ENCODE data around the gene GAREM2.

GRCh38 chr2:26168785-26169184, 4.1 kb upstream of the GAREM2 start:
- TF ChIP-seq EGR1 (IDR thresholded peaks at IDR 0.05) (no peak), EP300 (IDR thresholded peaks at IDR 0.05; ENCODE audit: borderline replicate concordance) (no peak), MAX (IDR thresholded peaks at IDR 0.05) (no peak), NFIC (IDR thresholded peaks at IDR 0.05) (no peak), ZBTB7A (IDR thresholded peaks at IDR 0.05; ENCODE audit: low read depth) (no peak), RAD21 (IDR thresholded peaks at IDR 0.05; ENCODE audit: low read depth) (no peak), TEAD4 (IDR thresholded peaks at IDR 0.05) (no peak), YY1 (IDR thresholded peaks at IDR 0.05; ENCODE audit: low read depth) (no peak)
